Lower leg skin (tissue), 3 donors: ENCODE data around the gene PIF1.
"Not testable (repeated sequence)": the region's sequence is repeated elsewhere in the genome, so short reads cannot be mapped to it uniquely, and the experiment has no call there.

Experiments used
- POLR2A ChIP-seq, 2 donors: fragments of 450-650 bp; IDR thresholded peaks; one replicate each; pipeline ENCODE4 v1.6.1; 2016 to 2017; ENCODE audit warnings: antibody characterized with exemption in 2 of 2, mild to moderate bottlenecking in 1 of 2, moderate library complexity in 1 of 2
- TF ChIP-seq, protein P1 (sequence below), 3 donors: fragments of 450-650 bp; IDR thresholded peaks; one replicate each; pipeline ENCODE4 v1.5.1; 2016; ENCODE audit warnings: antibody characterized with exemption in 3 of 3, mild to moderate bottlenecking in 3 of 3, moderate library complexity in 2 of 3

- not testable (repeated sequence) for TF ChIP-seq POLR2A (IDR thresholded peaks at IDR 0.05)
- TF ChIP-seq, protein P1, sequence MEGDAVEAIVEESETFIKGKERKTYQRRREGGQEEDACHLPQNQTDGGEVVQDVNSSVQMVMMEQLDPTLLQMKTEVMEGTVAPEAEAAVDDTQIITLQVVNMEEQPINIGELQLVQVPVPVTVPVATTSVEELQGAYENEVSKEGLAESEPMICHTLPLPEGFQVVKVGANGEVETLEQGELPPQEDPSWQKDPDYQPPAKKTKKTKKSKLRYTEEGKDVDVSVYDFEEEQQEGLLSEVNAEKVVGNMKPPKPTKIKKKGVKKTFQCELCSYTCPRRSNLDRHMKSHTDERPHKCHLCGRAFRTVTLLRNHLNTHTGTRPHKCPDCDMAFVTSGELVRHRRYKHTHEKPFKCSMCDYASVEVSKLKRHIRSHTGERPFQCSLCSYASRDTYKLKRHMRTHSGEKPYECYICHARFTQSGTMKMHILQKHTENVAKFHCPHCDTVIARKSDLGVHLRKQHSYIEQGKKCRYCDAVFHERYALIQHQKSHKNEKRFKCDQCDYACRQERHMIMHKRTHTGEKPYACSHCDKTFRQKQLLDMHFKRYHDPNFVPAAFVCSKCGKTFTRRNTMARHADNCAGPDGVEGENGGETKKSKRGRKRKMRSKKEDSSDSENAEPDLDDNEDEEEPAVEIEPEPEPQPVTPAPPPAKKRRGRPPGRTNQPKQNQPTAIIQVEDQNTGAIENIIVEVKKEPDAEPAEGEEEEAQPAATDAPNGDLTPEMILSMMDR (IDR thresholded peaks at IDR 0.05) = not testable (repeated sequence)
Observed at GRCh38 chr15:64795921-64796320, 29.5 kb downstream of the PIF1 start.
